SK-N-SH treated with all-trans-retinoic acid at 6 μM for 48 hours (cell line): Measurements from ENCODE around the gene FOXA2.

Source experiments
- ATAC-seq: fragments of 200-7000 bp; cut with Tn5 transposase; 3 replicates; pipeline ENCODE4 v1.9.1; 2020; ENCODE audit warnings: mild to moderate bottlenecking, moderate library complexity
- ARNTL ChIP-seq: fragments of 450-650 bp; formaldehyde crosslinking; IDR thresholded peaks from 2 replicates; pipeline ENCODE4 v1.5.0; 2020; ENCODE audit warnings: low read depth, mild to moderate bottlenecking, moderate library complexity, borderline replicate concordance
- BACH2 ChIP-seq: fragments of 250-450 bp; sonication (Bioruptor Pico); IDR thresholded peaks from 2 replicates; pipeline ENCODE4 v1.9.0; 2021; ENCODE audit warnings: mild to moderate bottlenecking, borderline replicate concordance
- CSDC2 ChIP-seq: fragments of 250-450 bp; sonication (Bioruptor Pico); IDR thresholded peaks from 2 replicates; pipeline ENCODE4 v1.5.0; 2020; ENCODE audit warnings: mild to moderate bottlenecking, moderate library complexity
- CSRNP3 ChIP-seq: fragments of 250-450 bp; sonication (Bioruptor Pico); IDR thresholded peaks from 2 replicates; pipeline ENCODE4 v1.5.1; 2021; ENCODE audit warnings: mild to moderate bottlenecking, moderate library complexity
- ESRRG ChIP-seq: fragments of 250-450 bp; sonication (Bioruptor Pico); IDR thresholded peaks from 2 replicates; pipeline ENCODE4 v1.6.1; 2021; ENCODE audit warnings: mild to moderate bottlenecking
- ISL1 ChIP-seq: fragments of 250-450 bp; sonication (Bioruptor Pico); IDR thresholded peaks from 2 replicates; pipeline ENCODE4 v2.1.2; 2022; ENCODE audit warnings: mild to moderate bottlenecking, moderate library complexity
- OSR1 ChIP-seq: fragments of 250-450 bp; sonication (Bioruptor Pico); IDR thresholded peaks from 2 replicates; pipeline ENCODE4 v1.8.0; 2022; ENCODE audit warnings: moderate library complexity, mild to moderate bottlenecking, inconsistent platforms
- PATZ1 ChIP-seq: fragments of 250-450 bp; sonication (Bioruptor Pico); IDR thresholded peaks from 2 replicates; pipeline ENCODE4 v1.8.0; 2020; ENCODE audit warnings: mild to moderate bottlenecking, moderate library complexity, borderline replicate concordance
- POU6F1 ChIP-seq: fragments of 250-450 bp; sonication (Bioruptor Pico); IDR thresholded peaks from 2 replicates; pipeline ENCODE4 v1.8.0; 2021; ENCODE audit warnings: low read depth, mild to moderate bottlenecking, moderate library complexity, borderline replicate concordance
- PPARA ChIP-seq: fragments of 250-450 bp; sonication (Bioruptor Pico); IDR thresholded peaks from 2 replicates; pipeline ENCODE4 v1.5.0; 2020; ENCODE audit warnings: mild to moderate bottlenecking, borderline replicate concordance
- RARB ChIP-seq: fragments of 250-450 bp; sonication (Bioruptor Pico); IDR thresholded peaks from 2 replicates; pipeline ENCODE4 v1.8.0; 2021; ENCODE audit warnings: mild to moderate bottlenecking, moderate library complexity
- SNAI2 ChIP-seq: fragments of 250-450 bp; sonication (Bioruptor Pico); IDR thresholded peaks from 2 replicates; pipeline ENCODE4 v1.5.0; 2020; ENCODE audit warnings: mild to moderate bottlenecking, moderate library complexity
- TCF4 ChIP-seq: fragments of 250-450 bp; sonication (Bioruptor Pico); IDR thresholded peaks from 2 replicates; pipeline ENCODE4 v1.8.0; 2021; ENCODE audit warnings: mild to moderate bottlenecking, moderate library complexity, borderline replicate concordance
- TOX ChIP-seq: fragments of 250-450 bp; sonication (Bioruptor Pico); IDR thresholded peaks from 2 replicates; pipeline ENCODE4 v1.8.0; 2021; ENCODE audit warnings: mild to moderate bottlenecking, moderate library complexity, borderline replicate concordance
- TSHZ2 ChIP-seq: fragments of 250-450 bp; sonication (Bioruptor Pico); IDR thresholded peaks from 2 replicates; pipeline ENCODE4 v1.5.0; 2020; ENCODE audit warnings: mild to moderate bottlenecking, moderate library complexity
- ZC3H10 ChIP-seq: fragments of 250-450 bp; sonication (Bioruptor Pico); IDR thresholded peaks from 2 replicates; pipeline ENCODE4 v1.5.1; 2021; ENCODE audit warnings: mild to moderate bottlenecking, moderate library complexity
- ZFP3 ChIP-seq: fragments of 250-450 bp; sonication (Bioruptor Pico); IDR thresholded peaks from 2 replicates; pipeline ENCODE4 v1.5.0; 2020; ENCODE audit warnings: mild to moderate bottlenecking, moderate library complexity
- ZFP30 ChIP-seq: fragments of 450-650 bp; formaldehyde crosslinking; IDR thresholded peaks from 2 replicates; pipeline ENCODE4 v1.5.0; 2022; ENCODE audit warnings: mild to moderate bottlenecking, moderate library complexity
- ZNF565 ChIP-seq: fragments of 450-650 bp; formaldehyde crosslinking; conservative IDR thresholded peaks from 2 replicates; pipeline ENCODE4 v1.5.0; 2020; ENCODE audit warnings: low read depth, mild to moderate bottlenecking, moderate library complexity
- ZNF70 ChIP-seq: fragments of 450-650 bp; formaldehyde crosslinking; IDR thresholded peaks from 2 replicates; pipeline ENCODE4 v1.5.0; 2020; ENCODE audit warnings: mild to moderate bottlenecking, moderate library complexity
- ZNF8 ChIP-seq: fragments of 450-650 bp; formaldehyde crosslinking; IDR thresholded peaks from 2 replicates; pipeline ENCODE4 v1.5.0; 2020; ENCODE audit warnings: mild to moderate bottlenecking, moderate library complexity

FOXA2 gene

GRCh38 chr20:22567944-22568871, 16.2 kb downstream of the FOXA2 start:
- ATAC-seq: no peak
- no peak for TF ChIP-seq ZFP3 (CRISPR knock-in tag)
- no peak for TF ChIP-seq RARB
- TF ChIP-seq ZNF8 (CRISPR knock-in tag): no peak
- TF ChIP-seq OSR1 (CRISPR knock-in tag): no peak
- TF ChIP-seq ZC3H10 (CRISPR knock-in tag): no peak
- TF ChIP-seq CSDC2 (CRISPR knock-in tag): no peak
- no peak for TF ChIP-seq ZNF70 (CRISPR knock-in tag)
- no peak for TF ChIP-seq TOX
- TF ChIP-seq TSHZ2: no peak
- TF ChIP-seq ESRRG (CRISPR knock-in tag): no peak
- no peak for TF ChIP-seq CSRNP3 (CRISPR knock-in tag)
- no peak for TF ChIP-seq TCF4
- no peak for TF ChIP-seq POU6F1 (CRISPR knock-in tag)
- no peak for TF ChIP-seq ZNF565 (CRISPR knock-in tag)
- no peak for TF ChIP-seq BACH2
- TF ChIP-seq SNAI2 (CRISPR knock-in tag): no peak
- TF ChIP-seq PATZ1 (CRISPR knock-in tag): no peak
- no peak for TF ChIP-seq ISL1 (CRISPR knock-in tag)
- no peak for TF ChIP-seq ZFP30
- TF ChIP-seq ARNTL: no peak

GRCh38 chr20:22566876-22567658, 17.3 kb downstream of the FOXA2 start:
- no peak for TF ChIP-seq PPARA (CRISPR knock-in tag)
- TF ChIP-seq ZNF8 (CRISPR knock-in tag): no peak
- TF ChIP-seq ISL1 (CRISPR knock-in tag): no peak
- no peak for ATAC-seq
